ENCODE data around the gene PREB. TPM values are rescaled to one million over a fixed set of nuclear protein-coding genes. Genes with fewer than 3 reads are reported as not detected.

PREB gene
- total and polyA plus RNA-seq, 2 of the 13 experiments (the other 11 are each of a cell fraction or from before 2014, with no cell fraction given) = 112 to 192 TPM

- no peak for TF ChIP-seq PLSCR1 (CRISPR knock-in tag; IDR thresholded peaks at IDR 0.05; ENCODE audit: borderline replicate concordance)
- TF ChIP-seq CAMTA2 (CRISPR knock-in tag; IDR thresholded peaks at IDR 0.05; ENCODE audit: borderline replicate concordance) = no peak
- no peak for TF ChIP-seq ELF1 (CRISPR knock-in tag; IDR thresholded peaks at IDR 0.05)
- no peak for TF ChIP-seq SP4 (CRISPR knock-in tag; IDR thresholded peaks at IDR 0.05)
- TF ChIP-seq ZNF569 (CRISPR knock-in tag; IDR thresholded peaks at IDR 0.05; ENCODE audit: borderline replicate concordance) = no peak
- no peak for TF ChIP-seq ARID2 (CRISPR knock-in tag; IDR thresholded peaks at IDR 0.05; ENCODE audit: borderline replicate concordance)
- no peak for TF ChIP-seq TOPORS (CRISPR knock-in tag; IDR thresholded peaks at IDR 0.05)
- no peak for TF ChIP-seq ZNF737 (CRISPR knock-in tag; IDR thresholded peaks at IDR 0.05; ENCODE audit: borderline replicate concordance)
- TF ChIP-seq AFF4 (CRISPR knock-in tag; IDR thresholded peaks at IDR 0.05) = no peak
- TF ChIP-seq ZNF562 (CRISPR knock-in tag; IDR thresholded peaks at IDR 0.05; ENCODE audit: borderline replicate concordance) = no peak
- TF ChIP-seq KAT7 (CRISPR knock-in tag; IDR thresholded peaks at IDR 0.05; ENCODE audit: borderline replicate concordance) = peak; percentile 10; the same call in 1 of the 2 replicates
- TF ChIP-seq ZNF781 (CRISPR knock-in tag; IDR thresholded peaks at IDR 0.05; ENCODE audit: borderline replicate concordance, not compliant biosample characterization) = no peak
- no peak for TF ChIP-seq MED13 (CRISPR knock-in tag; IDR thresholded peaks at IDR 0.05)
- TF ChIP-seq KLF16 (CRISPR knock-in tag; IDR thresholded peaks at IDR 0.05) = no peak
- TF ChIP-seq ZNF878 (CRISPR knock-in tag; IDR thresholded peaks at IDR 0.05) = no peak
- no peak for TF ChIP-seq ZMYM4 (CRISPR knock-in tag; IDR thresholded peaks at IDR 0.05)
- TF ChIP-seq ZFAT (CRISPR knock-in tag; conservative IDR thresholded peaks at IDR 0.05) = no peak
- TF ChIP-seq ZKSCAN1 (IDR thresholded peaks at IDR 0.05; ENCODE audit: low read length) = no peak
- no peak for TF ChIP-seq RARG (CRISPR knock-in tag; IDR thresholded peaks at IDR 0.05; ENCODE audit: low read depth)
- TF ChIP-seq ZNF547 (CRISPR knock-in tag; IDR thresholded peaks at IDR 0.05) = no peak
- TF ChIP-seq FOXP1 (IDR thresholded peaks at IDR 0.05) = no peak
- no peak for TF ChIP-seq FOXP1 (CRISPR knock-in tag; IDR thresholded peaks at IDR 0.05)
- TF ChIP-seq ZNF75D (CRISPR knock-in tag; IDR thresholded peaks at IDR 0.05; ENCODE audit: borderline replicate concordance) = no peak
- TF ChIP-seq THAP7 (CRISPR knock-in tag; IDR thresholded peaks at IDR 0.05) = 0 out of 2 replicates have a peak, but pooled peaks have one; percentile 74
- TF ChIP-seq ZBTB37 (CRISPR knock-in tag; IDR thresholded peaks at IDR 0.05) = no peak
Observed at GRCh38 chr2:27096748-27097297, 37.6 kb downstream of the PREB start (continued).

Data from HepG2 (cell line).